DND-41 (cell line): ENCODE measurements around the gene MEPE.

Experiments used
- CTCF ChIP-seq: IDR thresholded peaks from 2 replicates; pipeline ENCODE4 v1.5.1; 2012; ENCODE audit warnings: borderline replicate concordance, low read length, moderate library complexity, mild to moderate bottlenecking; ENCODE audit not compliant: poor library complexity, severe bottlenecking; ENCODE audit errors: extremely low read depth
- EZH2 ChIP-seq: IDR thresholded peaks from 3 replicates; pipeline ENCODE4 v1.6.1; 2012; ENCODE audit warnings: borderline replicate concordance, low read depth, mild to moderate bottlenecking, moderate library complexity, low read length, inconsistent platforms; ENCODE audit not compliant: severe bottlenecking

GRCh38 chr4:87832669-87833068 is at the start of gene MEPE:
- no peak for TF ChIP-seq CTCF
- no peak for TF ChIP-seq EZH2
